Neural cell (in vitro differentiated cells): Measurements from ENCODE around the gene SETSIP. TPM values are rescaled to one million over a fixed set of nuclear protein-coding genes. Genes with fewer than 3 reads are reported as not detected.

ENCODE experiments used
- H2AFZ ChIP-seq: fragments of 200-600, 300-800 bp; sonication (generic), shearing (Covaris generic); 2 replicates; pipeline ENCODE4 v1.6.0; 2014; ENCODE audit warnings: low read depth, mild to moderate bottlenecking, antibody characterized with exemption, low read length, moderate library complexity
- H3F3A ChIP-seq: fragments of 200-600 bp; shearing (Covaris generic); 2 replicates; pipeline ENCODE4 v1.6.1; 2016; ENCODE audit warnings: mild to moderate bottlenecking, moderate library complexity, mixed read lengths, antibody characterized with exemption, low read length; ENCODE audit not compliant: insufficient read depth, poor library complexity, severe bottlenecking
- H3K27ac ChIP-seq: fragments of 200-600, 300-800 bp; sonication (generic), shearing (Covaris generic); 2 replicates; pipeline ENCODE4 v1.5.1; 2014; ENCODE audit warnings: mild to moderate bottlenecking, low read length, moderate library complexity
- H3K27me3 ChIP-seq: fragments of 300-800, 200-600 bp; sonication (generic), shearing (Covaris generic); 2 replicates; pipeline ENCODE4 v1.6.0; 2014; ENCODE audit warnings: mild to moderate bottlenecking, low read depth, low read length, moderate library complexity; ENCODE audit not compliant: insufficient read depth
- H3K36me3 ChIP-seq: fragments of 300-800, 200-600 bp; sonication (generic), shearing (Covaris generic); 2 replicates; pipeline ENCODE4 v1.5.1; 2014; ENCODE audit warnings: mild to moderate bottlenecking, antibody characterized with exemption, low read length, moderate library complexity; ENCODE audit not compliant: insufficient read depth
- H3K4me2 ChIP-seq: fragments of 300-800, 200-600 bp; sonication (generic), shearing (Covaris generic); 2 replicates; pipeline ENCODE4 v1.6.0; 2014; ENCODE audit warnings: mild to moderate bottlenecking, low read length
- H3K4me3 ChIP-seq: fragments of 300-800, 200-600 bp; sonication (generic), shearing (Covaris generic); 2 replicates; pipeline ENCODE4 v1.5.1; 2014; ENCODE audit warnings: mild to moderate bottlenecking, low read length, moderate library complexity
- H3K79me2 ChIP-seq: fragments of 200-600 bp; shearing (Covaris generic); replicated peaks from 2 replicates; pipeline ENCODE4 v1.6.0; 2014; ENCODE audit warnings: mild to moderate bottlenecking, low read length, moderate library complexity; ENCODE audit not compliant: insufficient read depth
- H3K9ac ChIP-seq: fragments of 300-800, 200-600 bp; sonication (generic), shearing (Covaris generic); 2 replicates; pipeline ENCODE4 v1.6.1; 2016; ENCODE audit warnings: mild to moderate bottlenecking, low read length, mixed read lengths
- H3K9me2 ChIP-seq: fragments of 200-600 bp; shearing (Covaris generic); 2 replicates; pipeline ENCODE4 v1.6.1; 2016; ENCODE audit warnings: mild to moderate bottlenecking, low read length, mixed read lengths; ENCODE audit not compliant: insufficient read depth
- H3K9me3 ChIP-seq: fragments of 200-600, 300-800 bp; sonication (generic), shearing (Covaris generic); 2 replicates; pipeline ENCODE4 v1.6.1; 2016; ENCODE audit warnings: mild to moderate bottlenecking, mixed run types, low read length, moderate library complexity, mixed read lengths
- H4K20me1 ChIP-seq: fragments of 200-600 bp; shearing (Covaris generic); 2 replicates; pipeline ENCODE4 v1.6.1; 2016; ENCODE audit warnings: mild to moderate bottlenecking, mixed run types; ENCODE audit not compliant: insufficient read depth
- CTCF ChIP-seq: fragments of 450-650 bp; IDR thresholded peaks from 2 replicates; pipeline ENCODE4 v1.5.1; 2014; ENCODE audit warnings: antibody characterized with exemption, mild to moderate bottlenecking, moderate library complexity; ENCODE audit not compliant: poor library complexity, severe bottlenecking
- EP300 ChIP-seq: fragments of 450-650 bp; conservative IDR thresholded peaks from 2 replicates; pipeline ENCODE4 v1.6.1; 2014; ENCODE audit warnings: antibody characterized with exemption, mild to moderate bottlenecking, moderate library complexity; ENCODE audit not compliant: poor library complexity, severe bottlenecking
- EZH2 ChIP-seq: fragments of 200-600, 300-800 bp; shearing (Covaris generic), sonication (generic); IDR thresholded peaks from 2 replicates; pipeline ENCODE4 v1.6.1; 2014; ENCODE audit warnings: antibody characterized with exemption, low read length, borderline replicate concordance, mild to moderate bottlenecking; ENCODE audit not compliant: insufficient read depth, poor library complexity, severe bottlenecking
- MXI1 ChIP-seq: fragments of 450-650 bp; conservative IDR thresholded peaks from 2 replicates; pipeline ENCODE4 v1.6.1; 2014; ENCODE audit warnings: antibody characterized with exemption, mild to moderate bottlenecking; ENCODE audit not compliant: poor library complexity, severe bottlenecking
- POLR2AphosphoS5 ChIP-seq: IDR thresholded peaks from 2 replicates; pipeline ENCODE4 v1.6.1; 2012
- RAD21 ChIP-seq: fragments of 450-650 bp; conservative IDR thresholded peaks from 2 replicates; pipeline ENCODE4 v1.6.1; 2014; ENCODE audit warnings: antibody characterized with exemption, mild to moderate bottlenecking, moderate library complexity
- REST ChIP-seq: IDR thresholded peaks from 2 replicates; pipeline ENCODE4 v1.6.1; 2012; ENCODE audit warnings: borderline replicate concordance
- SMC3 ChIP-seq: fragments of 450-650 bp; conservative IDR thresholded peaks from 2 replicates; pipeline ENCODE4 v1.6.1; 2014; ENCODE audit warnings: antibody characterized with exemption, mild to moderate bottlenecking, moderate library complexity; ENCODE audit not compliant: poor library complexity
- TAF1 ChIP-seq: IDR thresholded peaks from 2 replicates; pipeline ENCODE4 v1.6.1; 2012; ENCODE audit warnings: low read depth
- polyA plus RNA-seq: library from polyadenylated mRNA; depleted of rRNA; stranded (reverse); fragments of >200 nt; gene quantifications from 2 replicates; pipeline ENCODE4 v1.2.3, GENCODE V29; 2014

SETSIP gene
- polyA plus RNA-seq, 1 donor from 2014 or later, result not detected

- Histone ChIP-seq H3K9me3 (no peaks in the 10 kb centered on the region), H3K27me3 (no peaks in the 10 kb centered on the region), H3K27ac (no peak overlapping the region), H3K79me2 (no peaks in the 10 kb centered on the region), H3K9me2 (no peaks in the 10 kb centered on the region), H3K4me2 (no peak overlapping the region), H3K9ac (no peak overlapping the region), H4K20me1 (no peaks in the 10 kb centered on the region), H3K36me3 (no peaks in the 10 kb centered on the region), H3F3A (no peaks in the 10 kb centered on the region), H2AFZ (no peak overlapping the region), H3K4me3 (no peak overlapping the region)
- TF ChIP-seq SMC3 (no peak), POLR2AphosphoS5 (no peak), TAF1 (no peak), EP300 (no peak), MXI1 (no peak), RAD21 (no peak)
Observed at GRCh38 chr1:92096317-92096716, 21.1 kb upstream of the SETSIP start.

- H2AFZ ChIP-seq, result no peak overlapping the region
- H3K27me3 ChIP-seq, result no peaks in the 10 kb centered on the region
- no peak overlapping the region for H3K4me3 ChIP-seq
- no peaks in the 10 kb centered on the region for H3K79me2 ChIP-seq
- H3F3A ChIP-seq, result no peaks in the 10 kb centered on the region
- H3K9ac ChIP-seq, result no peak overlapping the region
- no peaks in the 10 kb centered on the region for H3K36me3 ChIP-seq
- H4K20me1 ChIP-seq, result no peaks in the 10 kb centered on the region
- H3K9me2 ChIP-seq, result no peaks in the 10 kb centered on the region
- TF ChIP-seq SMC3 (no peak), EZH2 (no peak), MXI1 (no peak), POLR2AphosphoS5 (no peak), RAD21 (no peak), EP300 (no peak), CTCF (no peak), TAF1 (no peak), REST (no peak)
- no peaks in the 10 kb centered on the region for H3K9me3 ChIP-seq
- H3K4me2 ChIP-seq, result no peak overlapping the region
- H3K27ac ChIP-seq, result no peak overlapping the region
Observed at GRCh38 chr1:92095874-92096273, 20.7 kb upstream of the SETSIP start.

- H3K27ac ChIP-seq, result peak overlapping the region; percentile 86
- H3K4me2 ChIP-seq, result peak overlapping the region; percentile 27
- H3K4me3 ChIP-seq, result peak overlapping the region; percentile 42
- peak overlapping the region; percentile 46 for H3K9ac ChIP-seq
- no peaks in the 10 kb centered on the region for H3K36me3 ChIP-seq
- H3F3A ChIP-seq, result no peaks in the 10 kb centered on the region
- TF ChIP-seq REST (peak; percentile 6), CTCF (no peak), POLR2AphosphoS5 (no peak), TAF1 (no peak), EZH2 (no peak), MXI1 (no peak), RAD21 (no peak)
- peak overlapping the region; percentile 2 for H2AFZ ChIP-seq
- H3K79me2 ChIP-seq, result no peaks in the 10 kb centered on the region
- H3K27me3 ChIP-seq, result no peaks in the 10 kb centered on the region
- H3K9me3 ChIP-seq, result no peaks in the 10 kb centered on the region
- H3K9me2 ChIP-seq, result no peaks in the 10 kb centered on the region
- no peaks in the 10 kb centered on the region for H4K20me1 ChIP-seq
Observed at GRCh38 chr1:92094595-92094994, 19.4 kb upstream of the SETSIP start.
